H9 (cell line): ENCODE results near the gene GBP2. TPM values are rescaled to one million over a fixed set of nuclear protein-coding genes. Genes with fewer than 3 reads are reported as not detected.

ENCODE experiments used
- DNase-seq: peaks from one replicate; pipeline ENCODE4 v3.0.0-alpha.2; 2017
- H2AFZ ChIP-seq: one replicate; pipeline ENCODE4 v1.6.1; 2013; ENCODE audit warnings: mild to moderate bottlenecking, low read length, control low read depth, moderate library complexity
- H2AK5ac ChIP-seq: 2 replicates; pipeline ENCODE4 v1.6.1; 2013; ENCODE audit warnings: low read length, control low read depth, mixed read lengths; ENCODE audit not compliant: insufficient read length
- H2BK120ac ChIP-seq: one replicate; pipeline ENCODE4 v1.6.1; 2013; ENCODE audit warnings: low read depth, mild to moderate bottlenecking, low read length, control low read depth, inconsistent platforms; ENCODE audit not compliant: poor library complexity, severe bottlenecking
- H2BK12ac ChIP-seq: 2 replicates; pipeline ENCODE4 v1.6.1; 2013; ENCODE audit warnings: low read length, control low read depth, mixed read lengths, low read depth; ENCODE audit not compliant: insufficient read length
- H2BK15ac ChIP-seq: 2 replicates; pipeline ENCODE4 v1.6.1; 2013; ENCODE audit warnings: low read depth, low read length, control low read depth
- H2BK20ac ChIP-seq: one replicate; pipeline ENCODE4 v1.6.1; 2013; ENCODE audit warnings: low read depth, mild to moderate bottlenecking, low read length, control low read depth, inconsistent platforms; ENCODE audit not compliant: poor library complexity, severe bottlenecking
- H2BK5ac ChIP-seq: 2 replicates; pipeline ENCODE4 v1.6.1; 2013; ENCODE audit warnings: low read length, control low read depth, mixed read lengths; ENCODE audit not compliant: insufficient read length
- H3K14ac ChIP-seq: 2 replicates; pipeline ENCODE4 v1.6.1; 2013; ENCODE audit warnings: low read length, control low read depth; ENCODE audit not compliant: insufficient read depth
- H3K18ac ChIP-seq: 2 replicates; pipeline ENCODE4 v1.6.1; 2013; ENCODE audit warnings: low read depth, mild to moderate bottlenecking, mixed read lengths, low read length, control low read depth; ENCODE audit not compliant: insufficient read length
- H3K23ac ChIP-seq: 2 replicates; pipeline ENCODE4 v1.6.1; 2013; ENCODE audit warnings: low read length, control low read depth, mixed read lengths, low read depth; ENCODE audit not compliant: insufficient read length
- H3K23me2 ChIP-seq: 2 replicates; pipeline ENCODE4 v1.6.1; 2013; ENCODE audit warnings: low read depth, mild to moderate bottlenecking, mixed read lengths, low read length, control low read depth; ENCODE audit not compliant: insufficient read length, poor library complexity, severe bottlenecking
- H3K27ac ChIP-seq: 2 replicates; pipeline ENCODE4 v1.5.1; 2013; ENCODE audit warnings: low read length, control low read depth, mixed read lengths, low read depth; ENCODE audit not compliant: insufficient read length
- H3K27me3 ChIP-seq: 2 replicates; pipeline ENCODE4 v1.6.1; 2013; ENCODE audit warnings: low read length, control low read depth, inconsistent platforms; ENCODE audit not compliant: insufficient read depth
- H3K4ac ChIP-seq: 2 replicates; pipeline ENCODE4 v1.6.1; 2013; ENCODE audit warnings: low read depth, mild to moderate bottlenecking, control low read depth, inconsistent platforms, low read length, moderate library complexity
- H3K4me1 ChIP-seq: 2 replicates; pipeline ENCODE4 v1.6.1; 2013; ENCODE audit warnings: low read length, control low read depth, inconsistent platforms; ENCODE audit not compliant: insufficient read depth
- H3K4me2 ChIP-seq: 2 replicates; pipeline ENCODE4 v1.6.1; 2013; ENCODE audit warnings: low read length, control low read depth, mixed read lengths; ENCODE audit not compliant: insufficient read length, insufficient read depth
- H3K56ac ChIP-seq: 2 replicates; pipeline ENCODE4 v1.6.1; 2013; ENCODE audit warnings: low read depth, mild to moderate bottlenecking, mixed read lengths, low read length, control low read depth; ENCODE audit not compliant: insufficient read length
- H3K79me1 ChIP-seq: 2 replicates; pipeline ENCODE4 v1.6.1; 2013; ENCODE audit warnings: low read depth, mild to moderate bottlenecking, moderate library complexity, low read length, control low read depth, inconsistent platforms; ENCODE audit not compliant: insufficient read depth, poor library complexity, severe bottlenecking
- H3K79me2 ChIP-seq: 2 replicates; pipeline ENCODE4 v1.6.1; 2013; ENCODE audit warnings: low read length, control low read depth, inconsistent platforms; ENCODE audit not compliant: insufficient read depth
- H3K9ac ChIP-seq: 2 replicates; pipeline ENCODE4 v1.6.1; 2013; ENCODE audit warnings: low read length, control low read depth, mixed read lengths; ENCODE audit not compliant: insufficient read length; ENCODE audit errors: extremely low read depth
- H3K9me3 ChIP-seq: one replicate; pipeline ENCODE4 v1.6.1; 2013; ENCODE audit warnings: low read depth, low read length, inconsistent platforms; ENCODE audit not compliant: control insufficient read depth
- H3T11ph ChIP-seq: one replicate; pipeline ENCODE4 v1.6.1; 2013; ENCODE audit warnings: mild to moderate bottlenecking, low read length, control low read depth, inconsistent platforms
- H4K20me1 ChIP-seq: one replicate; pipeline ENCODE4 v1.6.1; 2013; ENCODE audit not compliant: control insufficient read depth, insufficient read length, insufficient read depth
- H4K5ac ChIP-seq: 2 replicates; pipeline ENCODE4 v1.6.1; 2013; ENCODE audit warnings: low read depth, mild to moderate bottlenecking, mixed read lengths, low read length, control low read depth; ENCODE audit not compliant: insufficient read length
- H4K8ac ChIP-seq: replicated peaks from 2 replicates; pipeline ENCODE4 v1.6.1; 2013; ENCODE audit warnings: low read length, control low read depth, mixed read lengths, low read depth; ENCODE audit not compliant: insufficient read length
- H4K91ac ChIP-seq: 2 replicates; pipeline ENCODE4 v1.6.1; 2013; ENCODE audit warnings: low read depth, mild to moderate bottlenecking, moderate library complexity, mixed read lengths, low read length, control low read depth; ENCODE audit not compliant: insufficient read length
- H3K27ac Mint-ChIP-seq, 3 experiments: 2 replicates in 2 of 3; 3 replicates in 1 of 3; pipeline ENCODE4 v1.8.0; 2020 to 2021; ENCODE audit warnings: mixed read lengths in 3 of 3, mild to moderate bottlenecking in 1 of 3, moderate library complexity in 1 of 3
- H3K27me3 Mint-ChIP-seq: 2 replicates; pipeline ENCODE4 v1.8.0; 2021; ENCODE audit warnings: low read depth, mild to moderate bottlenecking, moderate library complexity, mixed read lengths
- H3K36me3 Mint-ChIP-seq, 3 experiments: 2 replicates in 2 of 3; 3 replicates in 1 of 3; pipeline ENCODE4 v1.8.0; 2020 to 2021; ENCODE audit warnings: low read depth in 3 of 3, mixed read lengths in 3 of 3; ENCODE audit not compliant: insufficient read depth in 1 of 3
- H3K4me1 Mint-ChIP-seq, 2 experiments: 2 replicates each; pipeline ENCODE4 v1.8.0; 2020; ENCODE audit warnings: mixed read lengths in 2 of 2
- H3K4me3 Mint-ChIP-seq, 2 experiments: 2 replicates in 1 of 2; 3 replicates in 1 of 2; pipeline ENCODE4 v1.8.0; 2020 to 2021; ENCODE audit warnings: mild to moderate bottlenecking in 2 of 2, mixed read lengths in 2 of 2, moderate library complexity in 1 of 2
- H3K9me3 Mint-ChIP-seq, 2 experiments: 2 replicates in 1 of 2; 3 replicates in 1 of 2; pipeline ENCODE4 v1.8.0; 2020; ENCODE audit warnings: mild to moderate bottlenecking in 2 of 2, mixed read lengths in 2 of 2, moderate library complexity in 1 of 2
- CTCF ChIP-seq: fragments of 200-600 bp; sonication (generic); conservative IDR thresholded peaks from 3 replicates; pipeline ENCODE4 v1.8.0; 2021; ENCODE audit warnings: antibody characterized with exemption, mild to moderate bottlenecking
- WGBS: extraction: QIAGEN DNeasy Blood & Tissue Kit; methylation state at CpG from one replicate; pipeline ENCODE4 v1.1.7; 2013; ENCODE audit warnings: missing lambda C conversion rate, low lambda C conversion rate, mixed read lengths; ENCODE audit not compliant: insufficient read length; ENCODE audit errors: extremely low coverage; 5-methylcytosine and 5-hydroxymethylcytosine counted together
- total RNA-seq: library from RNA; stranded (reverse); gene quantifications from 2 replicates; pipeline ENCODE4 v1.2.1, GENCODE V29; 2021

GBP2 gene
- total RNA-seq, 1 experiment from 2014 or later = not detected

DNA sequence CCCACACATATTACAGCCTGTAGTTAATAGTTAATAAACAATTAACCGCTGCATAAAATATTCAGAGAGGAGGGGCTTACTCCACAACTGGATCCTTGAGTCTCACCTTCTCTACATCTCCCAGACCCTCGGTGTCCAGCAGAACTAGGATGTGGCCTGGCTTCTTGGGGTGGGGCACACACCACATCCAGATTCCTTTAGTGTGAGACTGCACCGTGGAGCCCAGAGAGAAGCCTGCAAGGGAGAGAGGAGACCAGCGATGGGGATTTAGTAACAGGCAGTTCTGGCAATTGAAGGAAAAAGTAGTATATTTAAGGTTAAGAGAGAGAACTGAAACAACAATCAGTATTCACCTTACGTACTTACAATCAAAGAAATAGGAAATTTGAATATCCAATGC lies 65.8 kb downstream of the GBP2 start:
- Histone ChIP-seq H3K23me2 (no peaks in the 10 kb centered on the region), H2BK20ac (no peak overlapping the region), H2AFZ (no peak overlapping the region), H3K27me3 (no peaks in the 10 kb centered on the region), H4K91ac (no peak overlapping the region), H3K18ac (no peak overlapping the region), H4K5ac (no peak overlapping the region), H2AK5ac (no peak overlapping the region), H3K56ac (no peak overlapping the region), H2BK15ac (no peak overlapping the region), H3K4me2 (no peak overlapping the region), H2BK12ac (no peak overlapping the region), H3K9me3 (no peaks in the 10 kb centered on the region), H3T11ph (no peak overlapping the region), H3K4ac (no peak overlapping the region), H3K79me2 (no peaks in the 10 kb centered on the region), H3K4me1 (no peaks in the 10 kb centered on the region), H3K23ac (no peak overlapping the region), H3K27ac (no peak overlapping the region), H4K8ac (no peak overlapping the region), H3K14ac (no peak overlapping the region), H3K9ac (no peak overlapping the region), H2BK5ac (no peak overlapping the region), H4K20me1 (no peaks in the 10 kb centered on the region), H2BK120ac (no peak overlapping the region), H3K79me1 (no peaks in the 10 kb centered on the region)
- H3K4me1 Mint-ChIP-seq = peaks cover 0 to 2% of the 10 kb centered on the region in 2 experiments; a peak in 1 of 4 replicates
- TF ChIP-seq CTCF = no peak
- no peak overlapping the region for H3K4me3 Mint-ChIP-seq
- peak overlapping the region in 1 of 3 experiments; percentile 29; a peak in 1 of 7 replicates for H3K27ac Mint-ChIP-seq
- H3K36me3 Mint-ChIP-seq = no peaks in the 10 kb centered on the region
- WGBS = no CpG with 5 or more reads among the region's 5 CpGs
- DNase-seq = no peak
- no peaks in the 10 kb centered on the region for H3K9me3 Mint-ChIP-seq
- H3K27me3 Mint-ChIP-seq = no peaks in the 10 kb centered on the region; the same call in none of the 2 replicates

Other genes starting within 250 kb of the GBP2 start
- gene GTF2B, start 234.5 kb downstream of the GBP2 start, total RNA-seq = 23.2 TPM in 2 replicates
- gene KYAT3, start 133.5 kb downstream of the GBP2 start, total RNA-seq = 53.3 and 56.1 TPM in 2 replicates
- 35.3 and 35.4 TPM in 2 replicates for gene RBMXL1, start 133.5 kb downstream of the GBP2 start, total RNA-seq
- gene GBP3, start 103.2 kb downstream of the GBP2 start, total RNA-seq = not detected in 2 replicates
- not detected in 2 replicates for gene GBP1, start 60.9 kb downstream of the GBP2 start, total RNA-seq
- gene GBP7, start 49.9 kb upstream of the GBP2 start, total RNA-seq = not detected in 2 replicates
- not detected in 2 replicates for gene GBP4, start 72.8 kb upstream of the GBP2 start, total RNA-seq
- not detected in 2 replicates for gene GBP5, start 146.7 kb upstream of the GBP2 start, total RNA-seq
- not detected in 2 replicates for gene GBP6, start 237.9 kb upstream of the GBP2 start, total RNA-seq